Progenitor cell of endocrine pancreas (in vitro differentiated cells): ENCODE measurements around the gene ADH1C. TPM values are rescaled to one million over a fixed set of nuclear protein-coding genes. Genes with fewer than 3 reads are reported as not detected.

ENCODE experiments used
- DNase-seq: peaks from one replicate; pipeline ENCODE4 v3.0.0; 2021; ENCODE audit warnings: low spot score; ENCODE audit not compliant: unreplicated experiment
- H3K27ac Mint-ChIP-seq: 2 replicates; pipeline ENCODE4 v1.8.0; 2021; ENCODE audit warnings: mild to moderate bottlenecking, moderate library complexity, mixed read lengths
- H3K27me3 Mint-ChIP-seq: 2 replicates; pipeline ENCODE4 v1.8.0; 2021; ENCODE audit warnings: mixed read lengths
- H3K36me3 Mint-ChIP-seq: 2 replicates; pipeline ENCODE4 v1.8.0; 2022; ENCODE audit warnings: mixed read lengths; ENCODE audit not compliant: insufficient read depth
- H3K4me1 Mint-ChIP-seq: 2 replicates; pipeline ENCODE4 v1.8.0; 2021; ENCODE audit warnings: low read depth, mixed read lengths
- H3K4me3 Mint-ChIP-seq: 2 replicates; pipeline ENCODE4 v1.8.0; 2021; ENCODE audit warnings: low read depth, mild to moderate bottlenecking, moderate library complexity, mixed read lengths
- H3K9me3 Mint-ChIP-seq: 2 replicates; pipeline ENCODE4 v1.8.0; 2021; ENCODE audit warnings: low read depth, mixed read lengths
- CTCF ChIP-seq: fragments of 200-600 bp; sonication (generic); IDR thresholded peaks from one replicate; pipeline ENCODE4 v1.5.0; 2021; ENCODE audit warnings: antibody characterized with exemption, mild to moderate bottlenecking; ENCODE audit not compliant: unreplicated experiment
- total RNA-seq: library from RNA; stranded (reverse); gene quantifications from 2 replicates; pipeline ENCODE4 v1.2.1, GENCODE V29; 2021

Gene ADH1C
- total RNA-seq, 1 donor from 2014 or later = 3.3 TPM

- no peak for DNase-seq
- H3K27ac Mint-ChIP-seq = no peak overlapping the region
- no peaks in the 10 kb centered on the region for H3K36me3 Mint-ChIP-seq
- no peak for TF ChIP-seq CTCF
- no peaks in the 10 kb centered on the region for H3K4me1 Mint-ChIP-seq
- no peaks in the 10 kb centered on the region for H3K27me3 Mint-ChIP-seq
- peaks cover 16% of the 10 kb centered on the region for H3K9me3 Mint-ChIP-seq
- H3K4me3 Mint-ChIP-seq = no peak overlapping the region
These were observed 37.5 kb upstream of the ADH1C start for GRCh38 chr4:99390055-99390454.

DNA sequence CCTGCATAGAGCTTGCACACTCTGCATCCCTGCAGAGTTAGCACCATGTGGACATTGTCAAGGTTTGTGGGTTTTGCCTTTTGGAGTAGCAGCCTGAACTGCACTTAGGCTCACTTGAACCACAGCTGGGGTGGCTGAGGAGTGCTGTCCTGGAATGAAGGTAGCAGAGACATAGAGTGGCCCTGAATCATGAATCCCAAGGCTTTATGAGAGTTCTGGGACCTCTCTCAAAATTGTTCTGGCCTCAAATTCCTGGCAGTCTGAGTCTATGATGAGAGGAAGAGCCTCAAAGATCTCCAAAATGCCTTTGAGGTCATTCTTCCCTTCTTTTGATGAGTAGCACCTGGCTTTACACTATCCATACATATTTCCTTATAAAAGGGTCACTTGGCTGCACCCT is 37.1 kb upstream of the ADH1C start:
- TF ChIP-seq CTCF = no peak
- H3K36me3 Mint-ChIP-seq = no peaks in the 10 kb centered on the region
- H3K4me3 Mint-ChIP-seq = no peak overlapping the region
- no peak for DNase-seq
- no peaks in the 10 kb centered on the region for H3K27me3 Mint-ChIP-seq
- no peaks in the 10 kb centered on the region for H3K4me1 Mint-ChIP-seq
- peaks cover 16% of the 10 kb centered on the region for H3K9me3 Mint-ChIP-seq
- H3K27ac Mint-ChIP-seq = no peak overlapping the region

DNA sequence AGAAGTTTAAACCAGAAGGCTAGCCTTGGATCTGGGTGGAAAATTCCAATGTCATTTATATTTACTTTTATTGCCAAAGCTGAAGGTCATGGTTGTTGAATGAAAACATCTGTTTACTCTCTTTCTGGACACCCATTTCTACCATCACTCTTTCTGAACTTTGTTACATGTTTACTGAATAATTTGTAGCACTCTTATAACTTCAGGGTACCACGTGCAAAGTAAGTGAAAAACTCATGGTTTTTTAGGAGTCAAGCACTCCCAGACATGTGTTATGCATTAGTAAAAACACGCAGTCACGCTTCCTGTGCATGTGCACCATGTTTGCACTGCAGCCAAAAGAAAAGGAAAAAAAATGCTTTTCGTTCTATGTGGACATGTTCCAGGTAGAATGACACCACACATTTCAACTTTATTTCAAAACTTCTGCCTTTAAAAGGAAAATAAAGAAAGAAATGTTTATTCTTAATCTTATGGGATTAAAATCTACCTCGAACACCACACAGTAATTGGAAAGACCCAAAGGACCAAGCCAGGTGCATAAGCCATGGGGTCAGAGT is 31.4 kb upstream of the ADH1C start:
- DNase-seq = no peak

DNA sequence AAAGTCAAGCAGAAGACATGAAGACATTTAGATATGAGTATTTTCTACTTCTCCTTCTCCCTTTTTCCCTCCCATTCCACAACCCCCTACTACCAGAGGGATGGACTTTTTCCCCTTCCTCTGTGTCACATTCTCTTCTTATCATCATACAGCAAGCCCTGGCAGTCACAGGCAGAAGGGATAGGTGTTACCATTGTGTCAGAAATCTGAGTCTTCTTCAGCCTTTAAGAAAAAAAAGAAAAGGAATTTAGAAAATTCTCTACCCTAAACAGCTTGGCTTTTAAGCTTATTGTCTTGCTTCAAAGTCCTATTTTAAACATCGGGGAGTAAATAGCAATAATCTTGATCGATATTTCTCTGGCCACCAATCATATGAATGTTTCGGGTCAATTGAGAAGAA is 30.9 kb upstream of the ADH1C start:
- H3K27me3 Mint-ChIP-seq = no peaks in the 10 kb centered on the region
- no peak for DNase-seq

More for the DNA sequence above, 31.4 kb upstream of the ADH1C start:
- H3K27me3 Mint-ChIP-seq = no peaks in the 10 kb centered on the region
- H3K36me3 Mint-ChIP-seq = no peaks in the 10 kb centered on the region
- H3K4me1 Mint-ChIP-seq = no peaks in the 10 kb centered on the region
- H3K27ac Mint-ChIP-seq = no peak overlapping the region
- peaks cover 6% of the 10 kb centered on the region for H3K9me3 Mint-ChIP-seq
- no peak overlapping the region for H3K4me3 Mint-ChIP-seq
- TF ChIP-seq CTCF = no peak

GRCh38 chr4:99382745-99383360 is 30.3 kb upstream of the ADH1C start:
- DNase-seq = no peak
- Mint-ChIP-seq H3K27me3 (no peaks in the 10 kb centered on the region), H3K27ac (no peak overlapping the region), H3K9me3 (peaks cover 3% of the 10 kb centered on the region), H3K36me3 (no peaks in the 10 kb centered on the region), H3K4me3 (no peak overlapping the region), H3K4me1 (peaks cover 1% of the 10 kb centered on the region)
- TF ChIP-seq CTCF = no peak

More for the DNA sequence above, 30.9 kb upstream of the ADH1C start:
- no peak overlapping the region for H3K4me3 Mint-ChIP-seq
- H3K36me3 Mint-ChIP-seq = no peaks in the 10 kb centered on the region
- H3K4me1 Mint-ChIP-seq = peaks cover 1% of the 10 kb centered on the region
- no peak for TF ChIP-seq CTCF
- peaks cover 3% of the 10 kb centered on the region for H3K9me3 Mint-ChIP-seq
- no peak overlapping the region for H3K27ac Mint-ChIP-seq
